CMK (cell line): Measurements from ENCODE around the gene NLGN4Y.

Experiments
- DNase-seq: peaks from one replicate; pipeline ENCODE4 v3.0.0-alpha.2; 2010; ENCODE audit warnings: low read depth

The NLGN4Y gene

DNA sequence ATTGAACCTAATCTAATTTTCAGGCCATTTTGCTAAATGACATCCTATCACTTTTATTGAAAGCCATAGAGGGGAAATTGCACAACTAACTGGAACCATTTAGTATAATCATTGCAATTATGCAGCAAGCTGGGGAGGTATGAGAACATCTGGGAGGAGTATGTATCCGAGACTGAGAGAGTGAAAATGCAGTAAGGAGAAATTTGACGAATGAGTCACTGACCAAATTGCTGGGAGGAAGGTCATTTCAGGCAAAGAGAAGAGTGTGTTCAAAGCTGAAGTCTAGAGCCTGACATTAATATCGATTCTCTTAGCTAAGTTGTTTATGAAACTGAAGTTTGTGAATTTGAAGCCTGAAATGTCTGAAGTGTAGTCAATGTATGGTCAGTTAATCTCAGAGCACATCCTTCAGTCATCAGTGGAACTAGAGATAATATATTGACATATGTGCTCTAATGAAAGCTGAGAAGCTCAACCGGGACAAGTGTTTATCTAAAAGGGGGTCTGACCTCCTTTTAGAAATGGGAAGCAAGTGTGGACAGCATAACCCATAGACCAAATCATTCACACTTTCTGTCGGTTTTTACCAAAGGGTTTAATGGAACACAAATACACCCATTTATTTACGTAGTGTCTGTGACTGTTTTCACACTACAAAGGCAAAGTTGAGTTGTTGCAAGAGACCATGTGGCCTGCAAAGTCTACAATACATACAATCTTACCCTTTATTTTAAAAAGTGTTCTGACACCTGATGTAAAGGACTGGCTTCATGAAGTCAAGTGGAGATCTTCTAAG is 120.0 kb downstream of the NLGN4Y start:
- DNase-seq: no peak

DNA sequence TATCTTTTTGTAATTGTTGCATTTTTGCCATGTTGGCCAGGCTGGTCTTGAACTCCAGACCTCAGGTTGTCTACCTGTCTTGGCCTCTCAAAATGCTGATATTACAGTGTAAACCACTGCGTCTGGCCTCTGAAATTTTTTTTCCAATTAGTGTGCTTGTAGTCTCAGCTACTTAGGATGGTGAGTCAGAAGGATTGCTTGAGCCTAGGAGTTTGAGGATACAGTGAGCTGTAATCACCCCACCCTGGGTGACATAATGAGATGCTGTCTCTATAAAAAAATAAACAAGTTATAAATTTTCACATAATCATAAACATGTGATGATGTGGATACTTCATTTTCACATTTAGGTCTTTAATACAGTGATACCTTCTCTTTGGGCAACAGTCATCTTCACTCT is 154.9 kb downstream of the NLGN4Y start:
- no peak for DNase-seq

DNA sequence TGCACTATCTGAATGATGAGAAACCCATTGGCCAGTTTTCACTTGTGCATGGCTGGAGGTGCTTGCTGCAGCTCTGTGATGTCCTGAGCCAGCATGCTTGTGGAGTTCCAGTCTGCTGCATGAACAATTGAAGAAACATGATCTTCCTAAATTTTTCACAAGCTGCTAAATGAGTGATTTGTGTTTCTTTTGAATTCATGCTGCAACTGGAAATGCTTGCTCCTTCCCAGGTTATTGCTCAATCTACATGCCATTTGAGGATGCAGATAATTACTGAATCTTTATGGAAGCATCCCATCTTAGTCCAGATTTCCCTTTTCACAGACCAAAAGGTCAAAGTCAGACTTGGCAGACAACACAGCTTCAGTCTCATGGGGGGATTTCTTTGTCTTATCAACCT is 170.2 kb downstream of the NLGN4Y start:
- DNase-seq: no peak

DNA sequence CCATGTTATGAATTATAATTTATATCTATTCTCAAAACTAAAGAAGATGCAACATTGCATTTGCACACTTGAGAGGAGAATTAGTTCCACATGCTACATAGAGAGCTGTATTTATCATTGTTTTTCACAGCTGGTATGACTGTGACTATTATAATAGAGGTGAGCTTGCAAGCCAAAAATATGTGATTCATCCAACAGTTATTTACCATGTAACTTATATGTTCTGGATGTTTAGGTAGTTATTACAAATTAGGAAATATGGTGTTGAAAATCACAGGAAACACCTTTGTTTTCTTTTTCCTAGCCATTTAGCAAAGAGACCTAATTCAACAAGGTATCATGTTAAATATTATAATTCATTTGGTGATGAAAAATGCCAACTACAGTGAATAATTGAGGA is 183.8 kb downstream of the NLGN4Y start:
- DNase-seq: no peak

DNA sequence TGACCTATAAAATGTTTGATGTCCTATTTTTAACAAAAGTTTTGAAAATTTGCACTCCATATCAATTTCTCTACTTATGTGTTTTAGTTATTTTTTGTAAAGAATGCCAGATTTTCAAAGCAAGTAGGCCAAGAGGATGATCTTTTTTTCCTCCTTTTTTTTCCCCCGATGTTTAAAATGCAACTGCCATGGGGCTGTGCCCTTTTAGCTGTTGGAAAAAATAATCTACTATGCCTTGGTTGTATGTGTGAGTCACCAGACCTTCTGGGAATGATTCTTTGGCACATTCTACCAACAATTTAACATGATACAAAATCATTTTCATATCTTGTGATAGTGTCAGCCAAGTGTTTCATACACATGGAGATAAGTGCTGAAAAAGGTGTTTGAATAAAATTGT is 217.3 kb downstream of the NLGN4Y start:
- DNase-seq: no peak

DNA sequence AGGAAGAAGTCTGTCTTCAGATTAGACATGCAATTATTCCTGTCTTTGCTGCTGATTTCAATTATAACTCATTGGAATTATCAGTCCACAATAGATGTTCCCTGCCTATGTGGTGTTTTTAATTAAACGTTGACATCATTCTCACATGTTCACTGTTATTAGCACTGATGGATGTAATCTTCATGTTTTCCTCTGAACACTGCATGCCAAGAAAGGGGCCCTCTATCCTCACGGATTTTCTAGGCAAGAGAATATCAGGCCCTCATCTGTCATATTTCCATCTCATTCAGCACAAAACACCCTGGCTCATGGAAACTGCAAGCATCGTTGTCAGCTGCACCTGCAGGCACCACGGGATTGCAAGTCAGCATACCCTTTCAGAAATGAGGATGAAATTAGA is 224.0 kb downstream of the NLGN4Y start:
- no peak for DNase-seq

DNA sequence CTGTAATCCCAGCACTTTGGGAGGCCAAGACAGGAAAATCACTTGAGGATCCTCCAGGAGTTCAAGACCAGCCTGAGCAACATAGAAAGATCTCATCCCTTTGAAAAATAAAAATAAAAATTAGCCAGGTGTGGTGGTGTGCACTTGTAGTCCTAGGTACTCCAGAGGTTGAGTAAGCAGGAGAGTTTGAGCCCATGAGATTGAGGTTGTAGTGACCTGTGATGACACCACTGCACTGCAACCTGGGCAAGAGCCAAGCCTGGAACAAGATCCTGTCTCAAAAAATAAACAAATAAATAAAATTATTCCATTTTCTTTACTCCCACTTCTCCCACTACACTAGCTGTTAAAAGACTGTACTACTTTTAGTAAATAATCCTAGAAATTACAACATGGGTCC is 231.2 kb downstream of the NLGN4Y start:
- no peak for DNase-seq

DNA sequence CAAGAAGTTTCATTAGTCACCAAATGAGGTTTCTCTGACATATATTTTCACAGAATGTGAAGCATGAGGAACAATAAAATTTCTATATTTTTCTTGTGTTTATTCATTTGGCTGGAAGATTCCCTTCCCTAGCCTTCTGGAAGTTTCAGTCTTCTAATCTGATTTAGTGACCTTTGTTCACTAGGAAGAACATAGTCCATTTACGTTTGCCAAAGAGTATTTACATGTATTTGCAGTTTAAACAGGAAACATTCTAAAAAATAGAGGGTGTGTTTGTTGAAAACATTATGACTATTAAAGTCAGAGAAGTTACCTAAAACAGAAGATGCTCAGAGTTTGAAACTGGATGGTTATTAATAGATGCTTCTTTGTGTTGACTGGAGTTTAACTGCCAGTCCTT is 238.6 kb downstream of the NLGN4Y start:
- DNase-seq: no peak

DNA sequence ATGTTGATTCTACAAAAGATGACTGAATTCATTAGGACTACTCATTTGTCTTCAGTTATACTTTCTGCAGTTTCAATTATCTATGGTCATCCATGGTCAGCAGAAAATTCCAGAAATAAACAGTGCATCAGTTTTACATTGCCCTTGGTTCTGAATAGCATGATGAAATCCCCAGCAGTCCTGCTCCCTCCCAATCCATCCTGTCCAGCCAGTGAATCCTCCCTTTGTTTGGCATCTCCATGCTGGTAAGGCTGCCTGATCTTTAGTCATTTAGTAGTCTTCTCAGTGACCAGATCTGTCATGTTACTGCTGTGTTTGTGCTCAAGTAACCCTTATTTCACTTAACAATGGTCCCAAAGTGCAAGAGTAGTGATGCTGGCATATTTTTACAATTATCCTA is 239.3 kb downstream of the NLGN4Y start:
- no peak for DNase-seq

DNA sequence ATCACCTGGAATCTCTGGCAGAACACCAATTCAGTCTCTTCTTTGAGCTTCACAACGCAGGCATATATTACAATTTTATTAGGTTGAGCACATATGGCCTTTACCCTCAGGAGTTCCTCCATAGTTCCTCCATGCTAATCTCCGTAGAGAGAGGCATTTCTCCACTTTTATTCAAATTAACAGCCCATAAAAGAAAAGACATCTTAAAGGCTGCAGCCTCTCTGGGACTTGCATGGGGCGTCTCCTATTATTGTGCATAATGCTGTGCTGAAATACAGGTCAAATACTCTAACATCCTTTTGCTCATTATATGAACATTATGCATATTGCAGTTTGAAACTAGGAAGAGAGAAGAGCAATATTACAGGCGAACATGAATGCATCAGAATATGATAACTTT is 253.9 kb downstream of the NLGN4Y start:
- no peak for DNase-seq

DNA sequence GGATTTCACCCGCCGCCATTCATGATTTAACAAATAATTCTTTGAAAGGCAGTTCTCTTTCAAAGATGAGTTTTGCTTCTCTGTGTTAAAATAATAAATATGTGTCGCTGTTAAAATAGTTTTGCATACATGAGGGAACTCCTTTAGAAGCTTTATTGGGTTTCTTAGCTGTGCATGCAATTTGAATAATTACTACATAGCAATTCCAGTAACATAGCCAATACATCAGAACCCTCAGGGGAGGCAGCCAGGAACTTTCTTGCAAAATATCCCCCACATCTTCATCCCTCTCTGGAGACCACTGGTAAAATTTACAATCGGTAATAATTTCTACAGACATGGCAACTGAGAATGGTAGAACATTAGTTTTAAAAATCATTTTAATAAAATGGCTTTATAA is 268.8 kb downstream of the NLGN4Y start:
- no peak for DNase-seq

DNA sequence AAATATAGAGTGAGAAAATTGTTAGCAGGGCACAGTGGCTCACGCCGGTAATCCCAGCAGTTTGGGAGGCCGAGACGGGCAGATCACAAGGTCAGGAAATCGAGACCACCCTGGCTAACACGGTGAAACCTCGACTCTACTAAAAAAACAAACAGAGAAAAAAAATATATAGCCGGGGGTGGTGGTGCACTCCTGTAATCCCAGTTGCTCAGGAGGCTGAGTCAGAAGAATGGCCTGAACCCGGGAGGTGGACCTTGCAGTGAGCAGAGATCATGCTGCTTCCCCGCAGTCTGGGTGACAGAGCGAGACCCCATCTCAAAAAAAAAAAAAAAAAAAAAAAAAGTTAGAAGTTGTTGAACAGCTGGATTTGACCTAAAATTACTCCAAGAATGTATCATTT is 269.3 kb downstream of the NLGN4Y start:
- no peak for DNase-seq

DNA sequence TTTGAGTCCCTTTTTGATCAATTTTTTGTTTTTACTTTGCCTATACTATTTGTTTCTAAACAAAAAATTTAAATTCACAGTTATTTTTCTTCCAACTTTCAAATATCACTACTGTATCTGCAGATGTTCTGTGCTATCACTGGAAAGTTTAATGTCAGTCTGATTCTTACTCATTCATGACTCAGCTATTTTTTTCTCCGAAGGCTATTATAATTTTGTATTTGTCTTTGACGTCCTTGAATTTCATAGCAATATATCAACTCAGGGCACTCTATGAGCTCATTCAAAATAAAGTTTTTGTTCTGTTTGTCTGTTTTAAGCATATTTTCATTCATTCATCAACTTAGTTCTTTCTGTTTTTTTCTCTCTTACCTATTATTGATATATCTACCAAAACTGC is 273.7 kb downstream of the NLGN4Y start:
- DNase-seq: no peak

DNA sequence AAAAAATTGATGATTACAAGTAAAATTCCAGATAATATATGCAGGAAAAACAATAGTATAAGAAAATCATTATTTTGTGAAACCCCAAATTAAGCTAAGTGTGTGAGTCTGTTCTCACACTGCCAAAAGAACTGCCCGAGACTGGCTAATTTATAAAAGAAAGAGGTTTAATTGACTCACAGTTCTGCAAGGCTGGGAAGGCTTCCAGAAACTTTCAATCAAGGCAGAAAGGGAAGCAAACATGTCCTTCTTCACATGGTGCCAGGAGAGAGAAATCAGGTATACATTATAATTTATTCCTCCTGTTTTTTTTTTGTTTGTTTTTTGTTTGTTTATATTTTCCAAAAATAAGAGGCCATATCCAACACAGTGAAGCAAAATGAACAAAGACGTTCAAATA is 276.8 kb downstream of the NLGN4Y start:
- DNase-seq: no peak

DNA sequence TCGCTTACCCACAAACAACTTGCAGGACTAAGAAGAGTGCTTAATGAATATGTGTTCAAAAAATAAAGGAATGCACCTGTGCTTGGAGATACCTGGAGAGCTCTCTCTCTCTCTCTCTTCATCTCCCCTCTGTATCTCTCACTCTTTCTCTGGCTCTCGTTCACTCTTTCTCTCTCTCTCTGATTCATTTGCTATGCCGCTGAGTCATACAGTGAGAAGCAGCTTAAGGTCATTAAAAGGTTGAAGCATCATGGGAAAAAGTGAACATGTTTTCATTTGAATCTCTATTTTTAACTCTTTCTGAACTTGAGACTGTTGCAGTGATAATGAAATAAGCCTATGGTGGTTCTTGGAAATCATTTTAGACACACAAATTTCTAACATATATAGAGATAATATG is 277.8 kb downstream of the NLGN4Y start:
- no peak for DNase-seq

DNA sequence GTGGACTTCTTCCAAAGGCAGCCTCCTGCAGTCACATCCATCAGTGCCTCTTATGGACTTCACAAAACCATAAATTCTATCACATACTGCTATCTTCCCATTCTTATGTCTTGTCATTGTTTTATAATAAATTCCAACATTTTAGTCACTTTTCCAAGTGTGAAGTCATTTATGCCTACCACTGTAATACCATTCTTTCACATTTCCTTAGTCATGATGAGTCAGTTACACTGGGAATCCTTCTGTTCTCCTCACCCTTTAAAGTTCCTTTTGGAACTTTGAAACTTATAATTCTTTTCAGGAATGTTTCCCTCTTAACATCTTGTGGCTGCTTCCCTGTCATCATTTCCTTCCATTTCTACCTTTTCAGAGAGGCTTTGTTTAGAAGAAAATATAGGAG is 279.7 kb downstream of the NLGN4Y start:
- DNase-seq: no peak

DNA sequence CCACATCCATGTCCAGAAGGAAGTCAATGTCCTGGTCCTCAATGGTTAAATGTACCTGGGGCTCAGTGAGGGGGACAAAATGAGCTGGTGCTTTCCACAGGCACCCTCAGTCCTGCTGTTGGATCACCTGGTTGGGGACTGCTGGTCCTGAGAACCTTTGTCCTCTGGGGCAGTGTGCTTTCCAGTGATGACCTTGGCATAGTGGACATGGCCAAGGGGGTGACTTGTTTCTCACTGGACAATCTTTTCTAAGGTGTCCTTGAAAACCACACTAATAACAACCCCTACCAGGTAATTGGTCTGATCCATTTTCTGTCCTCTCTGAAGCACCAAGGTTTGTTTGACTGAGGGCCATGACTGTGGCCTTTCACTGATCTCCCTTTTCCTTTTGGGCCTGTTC is 294.1 kb downstream of the NLGN4Y start:
- DNase-seq: no peak

DNA sequence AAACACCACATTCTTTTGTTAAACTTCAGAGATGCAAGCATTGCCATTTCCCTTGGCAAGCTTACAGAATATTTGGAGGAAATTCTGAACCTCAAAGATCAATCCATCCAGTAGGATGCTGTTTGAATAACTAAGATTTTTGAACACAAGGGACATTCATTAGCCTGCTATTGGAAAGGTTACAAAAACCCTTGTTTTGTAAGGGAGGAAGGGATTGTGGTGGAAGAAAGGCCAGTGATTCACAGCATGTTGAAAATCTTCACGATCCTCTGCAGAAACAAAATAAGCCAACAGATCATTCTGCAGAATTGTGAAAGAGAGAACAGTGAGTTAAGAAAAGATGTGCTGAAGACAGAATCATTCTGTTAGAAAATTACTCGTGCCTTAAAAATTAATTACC is 297.9 kb downstream of the NLGN4Y start:
- DNase-seq: no peak

DNA sequence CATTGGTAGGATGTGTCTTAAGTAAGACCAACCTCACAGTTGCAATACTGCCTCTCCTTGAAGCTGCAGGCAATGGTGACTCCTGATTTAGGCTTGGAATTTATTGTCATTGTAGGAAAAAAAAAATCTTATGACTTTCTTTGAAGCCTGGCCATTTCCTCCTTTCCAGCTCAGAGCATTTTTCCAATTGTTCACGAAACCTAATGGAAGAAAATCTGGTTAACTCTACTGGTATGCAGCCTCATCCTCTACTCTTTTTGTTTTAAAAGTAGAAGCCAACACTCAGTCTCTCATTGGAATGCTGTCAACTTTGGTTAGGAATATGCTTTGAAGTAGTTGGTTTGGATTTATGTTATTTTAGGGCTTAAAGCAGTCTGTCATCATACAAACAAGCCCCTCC is 298.6 kb downstream of the NLGN4Y start:
- no peak for DNase-seq

DNA sequence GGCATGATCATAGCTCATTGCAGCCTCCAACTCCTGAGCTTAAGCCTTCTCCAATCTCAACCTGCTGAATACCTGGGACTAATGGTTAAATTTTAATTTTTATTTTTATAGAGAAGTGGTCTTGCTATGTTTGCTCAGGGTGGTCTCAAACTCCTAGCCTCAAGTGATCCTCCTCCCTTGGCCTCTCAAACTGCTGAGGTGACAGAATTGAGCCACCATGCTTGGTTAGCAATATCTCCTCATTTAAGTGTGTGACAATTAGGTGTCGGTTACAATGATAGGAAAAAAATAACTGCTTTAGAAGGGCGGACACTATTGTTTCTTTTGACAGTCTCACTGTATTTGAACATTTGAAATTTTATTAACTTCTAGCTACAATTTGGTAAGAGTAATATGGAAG is 300.3 kb downstream of the NLGN4Y start:
- no peak for DNase-seq

DNA sequence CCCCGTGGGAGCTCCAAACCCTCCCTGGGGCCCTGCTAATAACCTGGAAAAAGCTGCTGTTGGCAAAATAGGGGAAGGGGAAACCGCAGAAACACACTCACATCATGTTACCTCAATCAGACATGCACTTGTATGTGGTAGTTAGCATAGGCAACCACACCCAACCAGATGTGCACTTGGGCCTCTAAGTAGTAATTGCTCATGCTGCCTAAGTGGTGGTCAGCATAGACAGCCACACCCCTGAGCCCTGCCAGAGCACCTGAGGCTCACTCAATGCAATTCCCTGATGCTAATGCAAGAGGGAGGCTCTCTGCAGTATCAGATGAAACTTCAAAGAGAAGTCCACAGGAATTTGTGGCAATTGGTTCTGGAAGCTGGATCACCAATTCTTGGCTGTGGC is 301.4 kb downstream of the NLGN4Y start:
- DNase-seq: no peak

DNA sequence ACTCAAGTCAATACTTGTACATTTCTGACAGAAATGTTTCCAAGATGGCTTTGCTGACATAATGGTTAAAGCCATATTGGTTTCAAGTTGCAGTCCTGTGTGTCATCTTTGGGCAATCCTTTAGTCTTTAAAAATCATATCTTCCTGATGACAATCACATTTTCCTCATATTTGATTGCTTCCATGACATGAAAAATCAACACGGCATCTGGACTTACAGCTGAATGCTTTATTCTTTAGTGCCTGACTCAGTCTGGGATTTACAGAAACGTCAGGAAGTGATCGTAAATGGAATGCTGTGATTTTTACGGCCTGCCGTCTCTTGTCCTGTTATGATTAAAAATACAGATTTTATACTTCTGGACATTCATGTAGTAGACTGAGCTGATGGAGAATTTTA is 304.2 kb downstream of the NLGN4Y start:
- DNase-seq: no peak

DNA sequence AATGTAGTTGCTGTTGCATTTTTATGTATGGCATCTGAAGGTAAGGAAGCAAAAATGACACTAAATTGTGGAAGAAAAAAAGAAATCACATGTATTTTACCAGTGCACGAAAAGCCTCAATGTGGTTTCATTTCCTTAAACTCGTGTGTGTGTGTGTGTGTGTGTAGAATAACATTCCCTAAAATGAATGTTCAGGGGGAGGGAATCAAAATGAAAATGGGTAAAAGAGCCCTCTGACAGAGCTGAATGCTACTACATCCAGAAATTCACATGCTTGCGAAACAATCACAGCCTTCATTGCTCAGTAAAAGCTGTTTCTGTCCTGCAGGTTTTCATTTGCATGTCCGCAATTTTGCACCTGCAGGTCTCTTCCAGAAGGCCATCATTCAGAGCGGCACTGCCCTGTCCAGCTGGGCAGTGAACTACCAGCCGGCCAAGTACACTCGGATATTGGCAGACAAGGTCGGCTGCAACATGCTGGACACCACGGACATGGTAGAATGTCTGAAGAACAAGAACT is 305.1 kb downstream of the NLGN4Y start:
- no peak for DNase-seq
